Measurements from ENCODE around the gene AXIN2.

- TF ChIP-seq POLR2A (IDR thresholded peaks at IDR 0.05) (no peak), CTCF (IDR thresholded peaks at IDR 0.05) (no peak)
Measured at GRCh38 chr17:65533056-65533745, 28.2 kb downstream of the AXIN2 start.

All from thyroid gland (tissue), 4 donors.